ENCODE data around the gene THG1L. TPM values are rescaled to one million over a fixed set of nuclear protein-coding genes. Genes with fewer than 3 reads are reported as not detected.

Gene THG1L
- total RNA-seq, 1 donor from 2014 or later: 11.3 TPM

DNA sequence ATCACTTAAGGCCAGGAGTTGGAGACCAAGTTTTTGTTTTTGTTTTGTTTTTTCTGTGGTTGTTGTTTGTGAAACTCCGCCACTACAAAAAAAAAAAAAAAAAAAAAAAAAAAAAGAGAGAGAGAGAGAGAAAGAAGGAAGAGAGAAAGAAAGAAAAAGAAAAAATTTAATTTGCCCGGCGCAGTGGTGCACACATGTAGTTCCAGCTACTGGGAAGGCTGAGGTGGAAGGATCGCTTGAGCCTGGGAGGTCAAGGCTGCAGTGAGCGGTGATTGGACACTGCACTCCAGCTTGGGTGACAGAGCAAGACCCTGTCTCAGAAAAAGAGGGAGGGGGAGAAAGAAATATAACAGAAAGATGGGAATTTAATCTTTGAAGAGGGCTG, 902 bp downstream of the THG1L start:
- H3K27ac ChIP-seq: peak overlapping the region; percentile 87
- TF ChIP-seq, protein P1, sequence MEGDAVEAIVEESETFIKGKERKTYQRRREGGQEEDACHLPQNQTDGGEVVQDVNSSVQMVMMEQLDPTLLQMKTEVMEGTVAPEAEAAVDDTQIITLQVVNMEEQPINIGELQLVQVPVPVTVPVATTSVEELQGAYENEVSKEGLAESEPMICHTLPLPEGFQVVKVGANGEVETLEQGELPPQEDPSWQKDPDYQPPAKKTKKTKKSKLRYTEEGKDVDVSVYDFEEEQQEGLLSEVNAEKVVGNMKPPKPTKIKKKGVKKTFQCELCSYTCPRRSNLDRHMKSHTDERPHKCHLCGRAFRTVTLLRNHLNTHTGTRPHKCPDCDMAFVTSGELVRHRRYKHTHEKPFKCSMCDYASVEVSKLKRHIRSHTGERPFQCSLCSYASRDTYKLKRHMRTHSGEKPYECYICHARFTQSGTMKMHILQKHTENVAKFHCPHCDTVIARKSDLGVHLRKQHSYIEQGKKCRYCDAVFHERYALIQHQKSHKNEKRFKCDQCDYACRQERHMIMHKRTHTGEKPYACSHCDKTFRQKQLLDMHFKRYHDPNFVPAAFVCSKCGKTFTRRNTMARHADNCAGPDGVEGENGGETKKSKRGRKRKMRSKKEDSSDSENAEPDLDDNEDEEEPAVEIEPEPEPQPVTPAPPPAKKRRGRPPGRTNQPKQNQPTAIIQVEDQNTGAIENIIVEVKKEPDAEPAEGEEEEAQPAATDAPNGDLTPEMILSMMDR (IDR thresholded peaks at IDR 0.05): no peak
- H3K4me3 ChIP-seq: peak overlapping the region; percentile 66
- H3K36me3 ChIP-seq: peaks cover 32% of the 10 kb centered on the region
- peaks cover 12% of the 10 kb centered on the region for H3K4me1 ChIP-seq
- DNase-seq (no peak), ATAC-seq (no peak)
- H3K9me3 ChIP-seq: no peaks in the 10 kb centered on the region
- no peaks in the 10 kb centered on the region for H3K27me3 ChIP-seq (ENCODE audit: low read depth)
- intact Hi-C loops (cut with DNase I): no loop called here

DNA sequence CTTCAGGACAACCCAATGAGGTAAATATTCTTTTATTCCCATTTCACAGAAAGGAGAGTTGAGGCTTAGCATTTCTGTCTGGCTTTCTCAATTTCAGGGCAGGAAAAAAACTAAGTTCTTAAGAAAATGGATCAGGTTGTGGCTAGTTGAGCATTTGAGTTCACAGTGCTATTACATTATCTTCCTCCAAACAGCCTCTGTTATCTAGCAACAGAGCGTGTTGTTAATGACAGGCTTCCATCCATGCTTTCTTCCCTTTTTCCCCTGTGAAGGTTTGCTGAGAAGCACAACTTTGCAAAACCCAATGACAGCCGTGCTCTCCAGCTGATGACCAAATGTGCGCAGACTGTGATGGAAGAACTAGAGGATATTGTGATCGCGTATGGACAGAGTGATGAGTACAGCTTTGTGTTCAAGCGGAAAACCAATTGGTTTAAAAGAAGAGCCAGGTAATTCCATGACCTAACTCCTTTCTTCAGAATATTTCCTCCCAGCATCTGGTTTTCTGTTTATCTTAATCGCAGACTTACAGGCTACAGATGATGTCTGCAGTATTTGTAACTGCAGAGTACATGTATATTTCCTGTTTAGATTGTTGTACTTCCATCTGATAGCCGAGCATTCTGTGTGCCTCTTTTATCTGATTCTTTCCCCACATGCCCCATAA, 1.5 kb downstream of the THG1L start:
- TF ChIP-seq, protein P1 (IDR thresholded peaks at IDR 0.05): no peak
- H3K4me3 ChIP-seq: no peak overlapping the region
- no peaks in the 10 kb centered on the region for H3K27me3 ChIP-seq (ENCODE audit: low read depth)
- intact Hi-C loops (cut with DNase I): no loop called here
- H3K4me1 ChIP-seq: peaks cover 12% of the 10 kb centered on the region
- DNase-seq (no peak), ATAC-seq (no peak)
- H3K36me3 ChIP-seq: peaks cover 38% of the 10 kb centered on the region
- H3K9me3 ChIP-seq: no peaks in the 10 kb centered on the region
- no peak overlapping the region for H3K27ac ChIP-seq

DNA sequence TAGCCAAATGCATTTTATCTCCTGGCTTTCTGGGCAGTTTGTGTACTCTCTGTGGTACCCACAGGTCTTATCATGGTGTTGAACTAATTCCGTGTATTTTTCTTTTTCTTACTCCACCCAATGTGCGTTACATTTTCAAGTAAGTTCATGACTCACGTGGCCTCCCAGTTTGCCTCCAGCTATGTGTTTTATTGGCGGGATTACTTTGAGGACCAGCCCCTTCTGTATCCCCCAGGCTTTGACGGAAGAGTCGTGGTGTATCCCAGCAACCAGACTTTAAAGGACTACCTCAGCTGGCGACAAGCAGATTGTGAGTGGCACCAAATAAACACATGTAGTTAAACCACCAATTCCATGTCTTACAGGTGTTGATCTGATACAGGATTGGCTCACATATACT, 3.2 kb downstream of the THG1L start:
- H3K9me3 ChIP-seq: no peaks in the 10 kb centered on the region
- TF ChIP-seq, protein P1 (IDR thresholded peaks at IDR 0.05): no peak
- peaks cover 12% of the 10 kb centered on the region for H3K4me1 ChIP-seq
- no peak overlapping the region for H3K4me3 ChIP-seq
- intact Hi-C loops (cut with DNase I): no loop called here
- no peaks in the 10 kb centered on the region for H3K27me3 ChIP-seq (ENCODE audit: low read depth)
- H3K27ac ChIP-seq: no peak overlapping the region
- no peak for ATAC-seq
- peaks cover 55% of the 10 kb centered on the region for H3K36me3 ChIP-seq
- DNase-seq: no peak

DNA sequence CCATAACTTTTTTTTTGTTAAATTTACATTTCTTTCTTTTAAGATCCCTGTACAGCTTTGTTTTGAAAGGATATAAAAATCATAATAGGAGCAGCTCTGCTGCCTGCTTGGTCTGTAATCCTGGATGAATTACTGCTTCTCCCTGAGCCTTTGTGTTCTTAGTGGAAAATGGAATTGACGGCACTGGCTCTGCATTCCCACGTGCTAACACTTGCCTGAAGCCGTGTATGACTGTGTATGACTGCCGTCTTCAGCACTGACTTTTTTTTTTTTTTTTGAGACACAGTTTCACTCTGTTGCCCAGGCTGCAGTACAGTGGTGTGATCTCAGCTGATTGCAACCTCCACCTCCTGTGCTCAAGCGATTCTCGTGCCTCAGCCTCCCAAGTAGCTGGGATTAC, 4.8 kb downstream of the THG1L start:
- intact Hi-C loops (cut with DNase I): no loop called here
- DNase-seq (no peak), ATAC-seq (no peak)
- no peak overlapping the region for H3K4me3 ChIP-seq
- H3K4me1 ChIP-seq: peaks cover 8% of the 10 kb centered on the region
- no peaks in the 10 kb centered on the region for H3K27me3 ChIP-seq (ENCODE audit: low read depth)
- TF ChIP-seq, protein P1 (IDR thresholded peaks at IDR 0.05): no peak
- peaks cover 60% of the 10 kb centered on the region for H3K36me3 ChIP-seq
- no peaks in the 10 kb centered on the region for H3K9me3 ChIP-seq
- H3K27ac ChIP-seq: no peak overlapping the region

DNA sequence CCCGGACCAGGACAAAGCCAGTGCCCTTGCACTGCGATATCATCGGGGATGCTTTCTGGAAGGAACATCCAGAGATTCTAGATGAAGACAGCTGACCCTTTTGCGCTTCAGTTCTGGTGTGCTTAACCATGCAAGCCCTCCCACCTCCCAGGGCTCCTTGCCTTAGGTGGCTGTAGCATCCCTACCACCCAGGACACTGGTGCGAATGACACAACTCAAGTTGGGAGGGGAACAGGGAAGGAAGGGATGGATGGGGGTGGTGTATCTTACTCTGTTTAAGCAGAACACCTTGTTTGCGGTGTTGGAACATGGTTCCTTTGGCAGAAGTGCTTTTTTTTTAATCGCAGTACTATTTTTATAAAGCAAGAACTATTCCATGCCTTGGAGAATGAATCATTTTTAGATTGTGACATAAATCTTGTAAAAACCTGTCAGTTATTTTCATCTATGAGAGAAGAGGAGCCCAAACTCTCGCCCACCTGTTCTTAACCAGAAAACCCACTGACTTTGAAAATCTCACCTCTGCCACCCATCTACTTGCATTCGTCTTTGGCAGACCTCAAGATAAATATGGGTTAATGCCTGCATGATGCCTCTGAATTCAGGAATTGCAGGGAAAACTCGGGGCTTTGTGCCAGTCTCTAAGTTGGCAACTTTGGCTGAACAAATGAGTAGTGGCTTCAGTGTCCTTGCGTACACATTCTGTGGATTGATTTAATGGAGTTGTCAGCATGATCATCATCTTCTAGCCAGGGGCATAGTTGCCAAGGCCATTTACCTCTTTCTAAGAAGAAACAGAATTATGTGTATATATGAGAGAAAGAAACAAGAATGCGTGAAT, 8.4 kb downstream of the THG1L start:
- Histone ChIP-seq H3K27me3 (ENCODE audit: low read depth) (no peaks in the 10 kb centered on the region), H3K27ac (no peak overlapping the region), H3K36me3 (peaks cover 45% of the 10 kb centered on the region), H3K4me1 (peaks cover 9% of the 10 kb centered on the region), H3K4me3 (no peak overlapping the region), H3K9me3 (no peaks in the 10 kb centered on the region)
- DNase-seq (no peak), ATAC-seq (no peak)
- intact Hi-C loops (cut with DNase I): no loop called here
- TF ChIP-seq, protein P1 (IDR thresholded peaks at IDR 0.05): no peak

Measured in lower lobe of right lung (tissue), 2 donors.